ENCODE results near the gene RPS17.

RPS17 gene

DNA sequence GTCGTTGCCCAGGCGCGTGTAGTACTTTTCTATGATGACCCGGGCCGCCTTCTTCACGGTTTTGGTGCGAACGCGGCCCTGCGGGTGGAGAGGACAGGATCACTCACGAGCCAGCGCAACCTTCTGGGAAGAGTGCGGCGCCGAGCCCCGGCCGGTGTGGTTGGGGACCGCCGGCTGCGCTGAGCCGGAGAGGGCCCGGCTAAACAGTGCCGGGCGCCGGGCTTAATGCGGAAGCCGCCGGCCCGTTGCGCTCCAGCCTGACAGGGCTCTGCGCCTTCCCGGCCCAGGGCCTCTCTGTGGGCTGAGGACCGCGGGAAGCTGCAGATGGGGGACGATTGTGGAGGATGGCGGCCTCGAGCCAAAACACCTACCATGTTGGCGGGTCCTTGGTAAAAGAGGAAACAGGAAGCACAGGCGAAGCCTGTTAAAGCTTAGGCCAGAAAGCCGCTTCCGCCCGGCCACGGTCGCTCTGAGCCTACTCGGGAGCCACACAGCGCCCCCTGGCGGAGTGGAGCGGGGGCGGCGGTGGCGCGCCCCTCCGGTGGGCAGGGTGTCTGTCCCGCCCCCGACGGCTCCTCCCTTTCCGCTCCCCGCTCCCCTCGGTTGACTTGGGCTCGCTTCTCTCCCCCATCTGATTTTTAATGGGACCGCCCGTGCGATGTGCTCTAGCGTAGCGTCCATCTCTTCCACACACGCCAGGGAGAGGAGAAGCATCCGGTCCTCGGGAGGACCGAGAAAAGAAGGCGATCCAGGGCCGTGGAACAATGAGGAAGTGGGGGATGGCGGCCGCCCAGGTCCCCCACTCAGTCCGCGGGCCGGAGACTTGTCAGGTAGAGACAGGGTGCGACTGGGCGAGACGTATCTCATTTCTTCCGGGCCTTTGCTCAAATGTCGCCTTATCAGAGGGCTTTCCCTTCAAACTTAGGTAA is at the start of gene RPS17:
RPS17 (minus strand) TSS at position 403 of the 929 bp plus-strand sequence; CDS start at position 374, 29 bp downstream.
- no peak for DNase-seq

DNA sequence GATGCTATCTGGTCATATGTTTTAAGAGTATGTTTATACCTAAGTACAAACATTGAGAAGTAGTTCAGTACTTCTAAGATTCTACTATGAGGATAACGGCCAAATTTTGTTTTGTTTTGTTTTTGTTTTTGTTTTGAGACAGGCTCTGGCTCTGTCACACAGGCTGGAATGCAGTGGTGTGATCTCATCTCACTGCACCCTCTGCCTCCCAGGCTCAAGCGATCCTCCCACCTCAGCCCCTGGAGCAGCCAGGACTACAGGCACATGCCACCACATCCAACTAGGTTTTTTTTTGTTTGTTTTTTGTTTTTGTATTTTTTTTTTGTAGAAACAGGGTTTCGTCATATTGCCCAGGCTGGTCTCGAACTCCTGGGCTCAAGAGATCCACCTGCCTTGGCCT is 47.5 kb upstream of the RPS17 start:
- no peak for DNase-seq

- no peak for DNase-seq
These were observed 44.8 kb upstream of the RPS17 start for GRCh38 chr15:82585072-82585471.

DNA sequence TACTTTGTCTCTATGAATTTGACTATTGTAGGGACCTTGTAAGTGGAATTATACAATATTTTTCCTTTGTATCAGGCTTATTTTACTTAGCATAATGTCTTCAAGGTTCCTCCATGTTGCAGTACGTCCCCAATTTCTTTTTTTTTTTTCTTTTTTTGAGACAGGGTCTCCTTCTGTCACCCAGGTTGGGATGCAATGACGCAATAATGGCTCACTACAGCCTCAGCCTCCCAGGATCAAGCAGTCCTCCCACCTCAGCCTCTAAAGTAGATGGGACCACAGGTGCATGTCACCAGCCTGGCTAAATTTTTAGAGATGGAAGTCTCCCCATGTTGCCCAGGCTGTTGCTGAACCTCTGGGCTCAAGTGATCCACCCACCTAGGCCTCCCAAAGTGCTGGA is 40.5 kb upstream of the RPS17 start:
- DNase-seq: no peak

- no peak for DNase-seq
These were observed 35.1 kb upstream of the RPS17 start for GRCh38 chr15:82575335-82575734.

DNA sequence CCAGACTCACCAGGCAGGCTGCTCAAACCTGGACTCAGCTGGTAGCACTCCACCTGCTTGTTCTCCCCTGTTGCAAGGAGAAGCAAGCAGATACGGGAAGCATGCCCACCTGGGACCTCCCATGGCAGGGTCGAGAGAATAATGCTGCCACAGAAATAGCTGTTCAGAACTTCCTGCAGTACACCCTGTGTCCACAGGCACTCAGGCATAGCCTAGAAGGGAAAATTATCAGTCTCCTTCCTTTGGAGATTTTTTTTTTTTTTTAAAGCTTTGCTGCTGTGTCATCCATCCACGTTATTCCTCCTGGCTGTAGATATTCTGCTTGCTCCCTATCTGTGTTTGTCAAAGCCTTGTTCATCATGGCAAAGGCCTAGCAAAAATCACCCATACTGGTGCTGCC is 32.7 kb upstream of the RPS17 start:
- DNase-seq: no peak

GRCh38 chr15:82572311-82572710 is 32.1 kb upstream of the RPS17 start:
- no peak for DNase-seq

DNA sequence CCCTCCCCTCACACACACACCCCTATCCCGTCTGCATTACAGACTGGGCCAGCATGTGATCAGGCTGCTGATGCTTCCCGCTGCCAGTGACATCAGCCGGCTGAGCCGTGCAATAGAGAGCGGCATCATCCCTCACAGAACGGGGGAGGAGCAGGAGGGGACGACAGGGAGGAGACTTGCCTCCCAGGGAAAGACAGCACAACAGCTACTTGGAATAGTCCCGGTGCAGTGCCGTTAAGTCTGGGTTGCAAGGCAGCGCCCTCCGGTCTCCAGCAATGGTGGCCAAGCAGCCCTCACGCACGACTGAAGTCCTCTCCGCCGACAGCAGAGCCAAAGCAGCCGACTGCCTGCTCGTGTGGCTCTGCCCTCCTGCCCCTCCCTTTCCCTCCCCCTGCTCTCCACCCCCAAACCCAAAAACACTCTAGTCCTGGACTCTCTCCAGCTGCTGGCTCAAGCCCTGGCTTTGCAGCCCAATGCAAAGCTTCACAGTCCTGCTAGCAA is 31.5 kb upstream of the RPS17 start:
- peak; percentile 31 for DNase-seq

DNA sequence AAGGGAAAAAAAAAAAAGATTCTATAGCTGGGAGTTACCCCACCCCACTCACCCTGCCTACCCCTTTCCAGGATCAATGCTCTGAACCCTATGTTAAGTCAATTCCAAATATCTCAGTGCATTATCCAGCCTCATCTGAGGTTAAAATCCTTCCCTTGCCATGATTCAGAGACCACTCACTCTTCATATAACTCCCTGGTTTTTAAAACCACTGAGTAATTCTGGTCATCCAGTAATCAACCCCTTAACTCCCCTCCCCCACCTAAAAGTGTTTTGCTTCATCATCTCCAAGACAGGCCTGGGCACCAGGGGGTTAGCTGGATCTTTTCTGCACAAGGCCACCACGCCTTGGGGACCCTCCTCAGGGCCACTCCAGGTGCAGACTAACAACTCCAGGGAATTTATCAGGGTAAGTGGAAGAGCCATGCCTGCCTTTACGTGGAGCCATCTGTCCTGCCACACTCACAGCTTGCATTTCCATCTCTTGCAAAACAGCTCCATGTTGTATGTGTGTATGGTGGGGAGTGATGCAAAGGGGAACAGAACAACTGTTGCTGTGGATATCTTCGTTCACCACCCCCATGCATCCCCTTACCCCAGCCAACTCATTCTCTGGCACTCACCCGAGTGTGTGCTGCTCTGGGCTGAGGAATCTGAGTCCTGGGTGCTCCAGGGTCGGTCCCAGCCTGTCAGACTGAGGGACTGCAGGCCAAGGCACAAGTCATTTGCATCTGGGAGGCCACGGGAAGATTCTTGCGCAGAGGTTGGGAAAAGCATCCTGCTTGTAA is 30.7 kb upstream of the RPS17 start:
- no peak for DNase-seq

DNA sequence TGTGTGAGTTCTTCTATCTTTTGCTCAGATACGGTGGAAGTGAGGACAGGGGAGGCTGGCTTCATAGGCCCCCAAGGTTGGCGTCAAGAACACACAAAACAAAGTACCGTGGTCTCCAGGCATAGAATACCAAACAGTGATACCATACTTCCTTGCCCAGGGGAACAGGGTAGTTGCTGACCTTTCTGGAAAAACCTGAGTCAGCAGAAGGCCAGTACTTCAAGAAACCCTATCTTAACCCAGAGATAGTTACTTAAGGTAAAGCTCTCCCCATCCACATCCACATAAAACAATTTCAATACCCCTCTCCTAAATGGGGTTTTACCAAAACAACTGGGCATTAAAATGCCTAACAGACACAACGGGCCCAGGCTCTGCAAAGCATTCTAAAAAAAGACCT is 29.6 kb upstream of the RPS17 start:
- no peak for DNase-seq

- no peak for DNase-seq
These were observed 28.7 kb upstream of the RPS17 start for GRCh38 chr15:82568986-82569385.

DNA sequence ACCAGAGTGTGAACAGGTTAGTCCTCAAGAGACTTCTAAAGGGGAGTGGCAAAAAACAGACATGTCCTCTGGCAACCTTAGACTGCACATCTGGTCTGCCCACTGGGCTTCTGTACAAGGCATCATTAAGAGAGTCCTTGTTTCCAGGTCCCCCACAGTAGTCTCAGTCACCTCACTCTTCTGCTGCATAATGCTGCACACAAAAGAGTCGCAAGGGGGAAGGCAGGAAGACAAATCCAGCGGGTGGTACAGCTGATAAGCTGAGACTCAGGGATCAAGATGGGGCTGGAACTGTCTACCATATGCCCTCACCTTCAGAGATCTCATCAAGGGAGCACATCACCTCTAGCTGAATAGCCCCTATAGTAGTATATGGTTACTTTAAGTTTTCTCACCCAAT is 27.4 kb upstream of the RPS17 start:
- DNase-seq: no peak

DNA sequence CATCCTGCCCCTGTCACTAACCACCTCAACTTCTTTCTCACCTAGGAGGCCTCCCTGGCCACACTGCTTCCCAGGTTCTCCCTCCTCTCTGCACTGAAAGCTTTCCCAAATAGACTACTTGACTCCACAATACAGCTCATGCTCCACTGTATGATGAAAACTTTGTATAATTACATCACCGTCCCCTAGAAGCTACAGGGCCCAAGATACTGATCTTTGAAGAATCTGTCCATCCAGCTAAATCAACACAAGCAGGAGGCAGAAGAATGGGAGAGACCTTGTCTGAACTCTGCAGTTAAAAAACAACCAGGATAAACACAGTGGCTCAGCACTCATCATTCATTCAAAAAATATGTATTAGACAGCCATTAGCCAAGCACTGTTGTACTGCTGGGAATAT is 26.4 kb upstream of the RPS17 start:
- no peak for DNase-seq

GRCh38 chr15:82558502-82558901 is 18.2 kb upstream of the RPS17 start:
- DNase-seq: no peak

DNA sequence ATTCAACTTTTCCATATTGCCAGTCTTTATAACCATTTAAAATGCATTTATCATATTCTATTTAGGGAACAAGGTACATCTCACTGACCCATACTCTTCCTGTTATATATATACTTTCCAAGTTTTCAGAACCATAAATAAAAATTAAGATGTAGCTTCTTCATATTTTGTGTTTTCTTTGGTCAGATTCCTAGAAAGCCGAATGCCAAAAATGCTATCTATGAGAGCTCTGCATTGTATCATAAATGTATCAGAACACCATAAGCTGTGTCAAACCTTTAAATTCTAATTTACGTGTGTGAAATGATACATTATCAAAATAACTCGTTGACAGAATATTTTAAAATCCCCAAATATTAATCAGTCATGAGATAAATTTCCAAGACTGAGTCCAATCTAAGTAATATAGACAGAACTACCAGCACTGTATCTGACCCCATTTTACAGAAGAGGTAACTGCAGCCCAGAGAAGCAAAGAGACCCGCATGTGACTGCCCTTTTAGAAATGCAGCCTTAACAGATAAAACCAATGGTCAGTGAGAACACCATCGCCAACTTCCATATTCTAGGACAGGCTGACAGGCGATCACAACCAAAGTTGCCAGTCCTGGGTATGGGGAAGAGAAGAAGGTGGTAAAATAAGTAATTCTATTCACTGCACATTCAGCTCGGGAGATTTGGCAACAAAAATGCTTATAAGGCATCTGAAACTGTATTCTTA is 16.2 kb upstream of the RPS17 start:
- no peak for DNase-seq

- no peak for DNase-seq
These were observed 14.6 kb upstream of the RPS17 start for GRCh38 chr15:82554849-82555248.

DNA sequence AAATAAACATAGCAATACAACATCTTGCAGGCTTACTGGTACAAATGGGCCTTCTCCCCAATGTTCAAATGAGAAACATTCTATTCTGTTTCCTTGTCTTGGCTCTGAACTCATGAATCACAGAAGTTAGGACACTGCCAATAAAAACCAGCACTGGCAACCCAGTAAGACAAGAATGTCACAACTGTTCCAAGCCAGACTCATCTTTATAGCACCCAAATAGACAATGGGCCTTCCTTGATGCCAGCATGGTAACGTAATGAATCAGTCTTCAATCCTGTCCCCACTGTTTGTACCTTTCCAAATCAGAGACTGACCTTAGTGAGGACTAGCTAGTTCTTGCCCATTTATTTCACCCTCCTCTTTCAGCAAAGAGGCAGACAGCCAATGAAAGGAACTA is 14.1 kb upstream of the RPS17 start:
- no peak for DNase-seq

DNA sequence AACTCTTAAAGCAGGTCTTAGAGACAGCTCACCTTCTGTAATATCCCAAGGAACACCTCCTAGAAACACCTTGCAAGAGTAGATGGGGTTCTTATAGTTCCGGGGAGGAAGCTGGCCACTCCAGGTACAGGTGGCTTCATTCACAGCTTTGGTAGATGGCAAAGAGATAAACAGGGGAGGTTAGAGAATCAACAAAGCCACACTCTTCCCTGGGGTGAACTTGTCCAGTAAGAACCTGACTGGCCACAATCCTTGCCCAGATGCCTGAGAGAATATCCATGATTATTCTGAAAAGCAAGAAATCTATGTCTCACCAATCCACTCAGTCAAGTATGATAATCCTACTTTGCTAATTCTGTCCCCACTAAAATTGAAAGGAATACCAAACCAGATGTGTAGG is 13.6 kb upstream of the RPS17 start:
- DNase-seq: no peak

DNA sequence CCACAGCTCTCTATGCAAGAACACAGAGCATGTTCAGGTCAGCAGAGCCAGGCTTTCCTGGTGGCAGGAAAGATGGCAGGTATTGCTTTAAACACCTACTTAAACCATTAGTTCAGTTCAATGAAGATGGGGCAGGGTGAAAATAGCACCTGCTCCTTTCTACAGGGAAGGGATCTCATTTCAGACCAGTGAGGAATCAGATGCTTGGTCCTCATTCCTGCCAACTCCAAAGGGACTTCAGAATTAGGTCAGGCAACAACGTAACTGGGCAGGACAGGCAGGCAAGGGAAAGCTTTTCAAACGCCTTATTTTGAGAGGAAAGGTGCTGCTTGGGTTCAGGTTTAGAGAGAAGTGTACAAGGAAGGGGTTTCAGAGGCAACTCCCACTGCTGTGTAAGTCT is 12.6 kb upstream of the RPS17 start:
- no peak for DNase-seq

DNA sequence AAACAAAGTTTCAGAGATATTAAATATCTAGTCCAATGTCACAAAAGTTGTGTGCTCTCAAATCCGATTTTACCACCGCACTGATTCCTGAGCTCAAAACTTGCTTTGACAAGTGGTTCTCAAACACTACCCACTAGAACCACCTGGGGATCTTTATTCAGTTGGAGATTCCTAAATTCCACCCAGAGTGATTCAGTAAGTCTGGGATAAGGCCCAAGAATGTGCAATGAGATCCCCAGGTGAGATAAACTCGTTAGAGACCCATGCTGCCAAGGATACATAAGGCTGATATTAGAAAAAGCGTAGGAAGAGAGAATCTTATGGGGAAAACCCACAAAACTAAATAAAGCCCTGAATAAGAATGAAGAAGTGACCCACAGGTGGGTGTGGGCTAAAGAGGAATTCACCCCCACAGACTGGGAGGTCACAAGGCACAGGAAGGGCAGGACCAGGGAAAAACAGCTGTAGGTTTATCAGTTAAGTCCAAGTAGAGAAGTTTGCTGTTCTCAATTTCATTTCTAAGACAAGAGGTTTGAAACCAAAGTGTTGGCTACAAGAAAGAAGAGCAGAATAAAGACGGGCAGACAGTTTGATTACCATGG is 11.5 kb upstream of the RPS17 start:
- DNase-seq: no peak

DNA sequence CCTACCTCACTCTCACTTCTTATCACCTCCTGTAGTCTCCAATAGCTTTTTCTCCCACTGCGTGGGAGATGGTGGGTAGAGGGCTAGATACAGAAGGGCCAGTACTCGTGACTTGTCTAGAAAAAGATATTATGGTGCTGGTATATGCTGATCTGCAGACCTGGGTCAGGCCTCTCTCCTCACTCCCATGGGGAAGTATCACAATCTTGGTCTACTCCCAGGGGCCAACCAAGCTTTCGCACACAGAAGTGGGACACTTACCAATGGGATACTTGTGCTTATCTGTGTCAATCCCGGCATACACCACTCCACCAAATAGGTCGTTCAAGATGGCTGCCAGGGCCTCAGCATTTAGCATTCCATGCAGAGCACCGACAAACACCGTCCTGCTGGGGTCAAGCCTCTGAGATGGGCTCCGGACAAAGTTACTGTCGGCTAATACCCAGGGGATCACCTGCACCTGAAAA is 9.0 kb upstream of the RPS17 start:
- DNase-seq: no peak

GRCh38 chr15:82548700-82549099 is 8.4 kb upstream of the RPS17 start:
- DNase-seq: no peak

DNA sequence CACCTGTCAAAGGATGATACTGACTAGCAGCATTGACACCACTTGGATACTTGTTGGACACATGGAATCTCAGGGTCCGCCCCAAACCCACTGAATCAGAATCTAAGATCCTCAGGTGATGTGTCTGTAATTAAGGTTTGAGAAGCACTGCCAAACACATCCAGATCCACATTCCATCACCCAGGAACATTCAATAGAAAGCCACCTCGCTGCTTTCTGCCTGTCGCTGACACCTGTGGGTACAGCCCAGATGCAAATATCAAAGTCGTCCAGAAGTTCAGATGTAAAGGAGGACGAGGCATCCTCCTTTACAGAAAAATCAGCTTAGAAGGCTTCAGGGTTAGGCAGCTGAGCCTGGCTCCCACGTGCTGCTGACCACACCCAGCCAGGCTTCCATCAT is 5.2 kb upstream of the RPS17 start:
- no peak for DNase-seq
